ENCODE results near the gene P2RX4.

- TF ChIP-seq CTCF (conservative IDR thresholded peaks at IDR 0.05), result no peak
- TF ChIP-seq ZFX (IDR thresholded peaks at IDR 0.05), result no peak
Measured at GRCh38 chr12:121277374-121277759, 67.4 kb downstream of the P2RX4 start.

Data from C4-2B (cell line).